ENCODE data around the gene CPEB1. TPM values are rescaled to one million over a fixed set of nuclear protein-coding genes. Genes with fewer than 3 reads are reported as not detected.

CPEB1 gene
- total RNA-seq, 4 donors from 2014 or later = 1.7 to 6.4 (median 4.0) TPM

GRCh38 chr15:82545478-82545877 is 101.7 kb downstream of the CPEB1 start:
- intact Hi-C loops (cut with DNase I) = loop anchor here (10.0 kb wide), 1 partner anchor 459 kb away; no protein-coding TSS in a partner anchor
- WGBS, 2 donors = 76 to 80% methylated on average over 6 of the region's 6 CpGs

GRCh38 chr15:82545002-82545401 is 102.2 kb downstream of the CPEB1 start:
- no peaks in the 10 kb centered on the region for H3K36me3 ChIP-seq
- H3K27ac ChIP-seq = no peak overlapping the region
- 43 to 50% methylated on average over 3 of the region's 3 CpGs for WGBS, 2 donors
- intact Hi-C loops (cut with DNase I) = loop anchor here (10.0 kb wide), 1 partner anchor 460 kb away; no protein-coding TSS in a partner anchor
- no peaks in the 10 kb centered on the region for H3K27me3 ChIP-seq
- H3K4me3 ChIP-seq (replicated peaks in 1 of 3) = no peak overlapping the region
- TF ChIP-seq POLR2A (IDR thresholded peaks at IDR 0.05) = no peak
- TF ChIP-seq CTCF (IDR thresholded peaks at IDR 0.05) = no peak
- peaks cover 4 to 5% of the 10 kb centered on the region in 2 donors for H3K4me1 ChIP-seq
- no peak for DNase-seq
- H3K9me3 ChIP-seq = no peaks in the 10 kb centered on the region

More at GRCh38 chr15:82545478-82545877, 101.7 kb downstream of the CPEB1 start:
- H3K4me1 ChIP-seq = peaks cover 4 to 5% of the 10 kb centered on the region in 2 donors
- no peaks in the 10 kb centered on the region for H3K36me3 ChIP-seq
- TF ChIP-seq CTCF (IDR thresholded peaks at IDR 0.05) (no peak), POLR2A (IDR thresholded peaks at IDR 0.05) (no peak)
- H3K9me3 ChIP-seq = no peaks in the 10 kb centered on the region
- no peak overlapping the region for H3K27ac ChIP-seq
- no peaks in the 10 kb centered on the region for H3K27me3 ChIP-seq
- no peak overlapping the region for H3K4me3 ChIP-seq (replicated peaks in 1 of 3)
- DNase-seq = no peak

GRCh38 chr15:82544431-82544830 is 102.7 kb downstream of the CPEB1 start:
- H3K4me3 ChIP-seq (replicated peaks in 1 of 3) = no peak overlapping the region
- no peak for TF ChIP-seq CTCF (IDR thresholded peaks at IDR 0.05)
- no peak for TF ChIP-seq POLR2A (IDR thresholded peaks at IDR 0.05)
- WGBS, 2 donors = 60 to 67% methylated on average over 4 to 9 of the region's 9 CpGs
- no peaks in the 10 kb centered on the region for H3K27me3 ChIP-seq
- H3K4me1 ChIP-seq = peaks cover 5 to 7% of the 10 kb centered on the region in 2 donors
- DNase-seq = no peak
- H3K9me3 ChIP-seq = no peaks in the 10 kb centered on the region
- H3K36me3 ChIP-seq = no peaks in the 10 kb centered on the region
- H3K27ac ChIP-seq = no peak overlapping the region
- intact Hi-C loops (cut with DNase I) = loop anchor here (10.0 kb wide), 1 partner anchor 460 kb away; no protein-coding TSS in a partner anchor

GRCh38 chr15:82543160-82543559 is 104.0 kb downstream of the CPEB1 start:
- Histone ChIP-seq H3K27ac (no peak overlapping the region), H3K4me3 (replicated peaks in 1 of 3) (no peak overlapping the region), H3K27me3 (no peaks in the 10 kb centered on the region), H3K4me1 (peaks cover 10 to 18% of the 10 kb centered on the region in 2 donors), H3K36me3 (peaks cover 4 to 7% of the 10 kb centered on the region in 2 donors), H3K9me3 (no peaks in the 10 kb centered on the region)
- DNase-seq = no peak
- intact Hi-C loops (cut with DNase I) = loop anchor here (10.0 kb wide), 1 partner anchor 462 kb away; no protein-coding TSS in a partner anchor
- TF ChIP-seq CTCF (IDR thresholded peaks at IDR 0.05) (no peak), POLR2A (IDR thresholded peaks at IDR 0.05) (no peak)
- WGBS, 2 donors = 45 to 49% methylated on average over 2 of the region's 2 CpGs

GRCh38 chr15:82540984-82541431 is 106.2 kb downstream of the CPEB1 start:
- Histone ChIP-seq H3K4me1 (peaks cover 10 to 18% of the 10 kb centered on the region in 2 donors), H3K9me3 (no peaks in the 10 kb centered on the region), H3K4me3 (replicated peaks in 1 of 3) (peak overlapping the region; percentile 4 to 90 (median 28)), H3K36me3 (peaks cover 26 to 28% of the 10 kb centered on the region in 2 donors), H3K27me3 (no peaks in the 10 kb centered on the region), H3K27ac (peak overlapping the region; percentile 77 to 94 (median 79))
- intact Hi-C loops (cut with DNase I) = loop anchor here (10.0 kb wide), 1 partner anchor 464 kb away; no protein-coding TSS in a partner anchor
- WGBS, 2 donors = 14 to 26% methylated on average over 11 of the region's 11 CpGs
- no peak for TF ChIP-seq CTCF (IDR thresholded peaks at IDR 0.05)
- no peak for TF ChIP-seq POLR2A (IDR thresholded peaks at IDR 0.05)
- peak; percentile 34 to 35 for DNase-seq

Data from thyroid gland (tissue), 4 donors.